OCI-LY1 (cell line): ENCODE results near the gene GBA2.

ENCODE experiments used
- H2AFZ ChIP-seq: fragments of 200-600 bp; sonication (generic), shearing (Covaris generic); 2 replicates; pipeline ENCODE4 v1.6.0; 2014; ENCODE audit warnings: antibody characterized with exemption, mild to moderate bottlenecking, low read length
- H3F3A ChIP-seq: fragments of 200-600 bp; sonication (generic), shearing (Covaris generic); 2 replicates; pipeline ENCODE4 v1.6.0; 2014; ENCODE audit warnings: mild to moderate bottlenecking, antibody characterized with exemption, low read length, moderate library complexity; ENCODE audit not compliant: insufficient read depth
- H3K27ac ChIP-seq: fragments of 200-600 bp; sonication (generic); 2 replicates; pipeline ENCODE4 v1.5.1; 2014; ENCODE audit warnings: low read length, mixed run types, mild to moderate bottlenecking, low read depth; ENCODE audit not compliant: poor library complexity, severe bottlenecking
- H3K27me3 ChIP-seq: fragments of 200-600 bp; sonication (generic); 2 replicates; pipeline ENCODE4 v1.6.0; 2014; ENCODE audit warnings: antibody characterized with exemption, mild to moderate bottlenecking, low read length, moderate library complexity; ENCODE audit not compliant: insufficient read depth
- H3K36me3 ChIP-seq: fragments of 200-600 bp; sonication (generic); 2 replicates; pipeline ENCODE4 v1.6.1; 2014; ENCODE audit warnings: mild to moderate bottlenecking, antibody characterized with exemption, low read length, moderate library complexity, mixed read lengths; ENCODE audit not compliant: insufficient read depth
- H3K4me1 ChIP-seq: fragments of 200-600 bp; sonication (generic); 2 replicates; pipeline ENCODE4 v1.5.1; 2014; ENCODE audit warnings: mild to moderate bottlenecking, low read length, moderate library complexity; ENCODE audit not compliant: insufficient read depth, severe bottlenecking
- H3K4me2 ChIP-seq: fragments of 200-600 bp; sonication (generic), shearing (Covaris generic); 2 replicates; pipeline ENCODE4 v1.6.1; 2014; ENCODE audit warnings: low read length
- H3K4me3 ChIP-seq: fragments of 200-600 bp; sonication (generic); 2 replicates; pipeline ENCODE4 v1.5.1; 2014; ENCODE audit warnings: low read length, low read depth, mild to moderate bottlenecking, mixed read lengths; ENCODE audit not compliant: poor library complexity, severe bottlenecking
- H3K79me2 ChIP-seq: fragments of 200-600 bp; shearing (Covaris generic); 2 replicates; pipeline ENCODE4 v1.6.1; 2016; ENCODE audit warnings: mixed run types, low read length, mixed read lengths; ENCODE audit not compliant: insufficient read depth
- H3K9ac ChIP-seq: fragments of 200-600 bp; sonication (generic), shearing (Covaris generic); 2 replicates; pipeline ENCODE4 v1.6.1; 2014; ENCODE audit warnings: mild to moderate bottlenecking, low read length, mixed read lengths
- H3K9me2 ChIP-seq: fragments of 200-600 bp; sonication (generic), shearing (Covaris generic); 2 replicates; pipeline ENCODE4 v1.6.1; 2014; ENCODE audit warnings: low read depth, mild to moderate bottlenecking, low read length, mixed read lengths
- H3K9me3 ChIP-seq: fragments of 200-600 bp; shearing (Covaris generic); 2 replicates; pipeline ENCODE4 v1.6.1; 2014; ENCODE audit warnings: low read length, mixed read lengths
- H4K20me1 ChIP-seq: fragments of 200-600 bp; sonication (generic), shearing (Covaris generic); 2 replicates; pipeline ENCODE4 v1.6.0; 2016; ENCODE audit warnings: mild to moderate bottlenecking, low read length; ENCODE audit not compliant: insufficient read depth
- CTCF ChIP-seq: fragments of 200-600 bp; sonication (generic), shearing (Covaris generic); IDR thresholded peaks from 2 replicates; pipeline ENCODE4 v1.5.1; 2017; ENCODE audit warnings: mild to moderate bottlenecking, antibody characterized with exemption, low read length, moderate library complexity, mixed read lengths
- EZH2 ChIP-seq: fragments of 200-600 bp; sonication (generic), shearing (Covaris generic); IDR thresholded peaks from 2 replicates; pipeline ENCODE4 v1.8.0; 2017; ENCODE audit warnings: borderline replicate concordance, mixed run types, mild to moderate bottlenecking, antibody characterized with exemption, low read length, moderate library complexity, mixed read lengths

Gene GBA2

GRCh38 chr9:35729101-35729500, 19.9 kb downstream of the GBA2 start:
- Histone ChIP-seq H4K20me1 (no peaks in the 10 kb centered on the region), H3K36me3 (peaks cover 15% of the 10 kb centered on the region)

GRCh38 chr9:35728041-35728971, 20.7 kb downstream of the GBA2 start:
- Histone ChIP-seq H3K9me2 (no peaks in the 10 kb centered on the region), H3K9me3 (no peaks in the 10 kb centered on the region), H3K27ac (peak overlapping the region; percentile 67), H2AFZ (no peak overlapping the region), H3F3A (no peaks in the 10 kb centered on the region), H3K27me3 (no peaks in the 10 kb centered on the region), H3K79me2 (peaks cover 28% of the 10 kb centered on the region), H3K9ac (peak overlapping the region; percentile 27; the same call in 1 of the 2 replicates), H3K36me3 (peaks cover 23% of the 10 kb centered on the region), H3K4me1 (peaks cover 50% of the 10 kb centered on the region), H4K20me1 (no peaks in the 10 kb centered on the region), H3K4me3 (peak overlapping the region; percentile 96), H3K4me2 (peak overlapping the region; percentile 94)
- TF ChIP-seq EZH2 (no peak), CTCF (no peak)

More at GRCh38 chr9:35729101-35729500, 19.9 kb downstream of the GBA2 start:
- H3K27me3 ChIP-seq, result no peaks in the 10 kb centered on the region
- peaks cover 56% of the 10 kb centered on the region for H3K4me1 ChIP-seq
- peak overlapping the region; percentile 94 for H3K4me2 ChIP-seq
- no peaks in the 10 kb centered on the region for H3F3A ChIP-seq
- no peaks in the 10 kb centered on the region for H3K9me2 ChIP-seq
- peak overlapping the region; percentile 27; the same call in 1 of the 2 replicates for H3K9ac ChIP-seq
- no peaks in the 10 kb centered on the region for H3K9me3 ChIP-seq
- H3K79me2 ChIP-seq, result peaks cover 28% of the 10 kb centered on the region
- H3K4me3 ChIP-seq, result peak overlapping the region; percentile 96
- no peak overlapping the region for H2AFZ ChIP-seq
- peak overlapping the region; percentile 67 for H3K27ac ChIP-seq
- TF ChIP-seq CTCF (no peak), EZH2 (no peak)

GRCh38 chr9:35727676-35728040, 21.4 kb downstream of the GBA2 start:
- Histone ChIP-seq H3K4me2 (peak overlapping the region; percentile 94), H4K20me1 (no peaks in the 10 kb centered on the region)

More at GRCh38 chr9:35727676-35728040, 21.4 kb downstream of the GBA2 start:
- TF ChIP-seq EZH2 (no peak), CTCF (no peak)
- H3K27ac ChIP-seq, result peak overlapping the region; percentile 67
- H3K79me2 ChIP-seq, result peaks cover 28% of the 10 kb centered on the region
- peaks cover 45% of the 10 kb centered on the region for H3K4me1 ChIP-seq
- H2AFZ ChIP-seq, result no peak overlapping the region
- H3K27me3 ChIP-seq, result no peaks in the 10 kb centered on the region
- H3K9me2 ChIP-seq, result no peaks in the 10 kb centered on the region
- peak overlapping the region; percentile 96 for H3K4me3 ChIP-seq
- H3K9me3 ChIP-seq, result no peaks in the 10 kb centered on the region
- H3K9ac ChIP-seq, result peak overlapping the region; percentile 27; the same call in 1 of the 2 replicates
- no peaks in the 10 kb centered on the region for H3F3A ChIP-seq
- peaks cover 27% of the 10 kb centered on the region for H3K36me3 ChIP-seq
